Stimulated activated CD4-positive, alpha-beta T cell treated with anti-CD3 and anti-CD28 coated beads, Interleukin-4, amount 100 ng/mL, for 4 hours (primary cell): ENCODE measurements around the gene SCGB1A1.
A peak's percentile ranks its signal among the peaks of the same experiment; 100 is the strongest.

ENCODE experiments used
- DNase-seq, 2 experiments: peaks; one replicate each; pipeline ENCODE4 v3.0.0-alpha.2; 2020

Gene SCGB1A1

DNA sequence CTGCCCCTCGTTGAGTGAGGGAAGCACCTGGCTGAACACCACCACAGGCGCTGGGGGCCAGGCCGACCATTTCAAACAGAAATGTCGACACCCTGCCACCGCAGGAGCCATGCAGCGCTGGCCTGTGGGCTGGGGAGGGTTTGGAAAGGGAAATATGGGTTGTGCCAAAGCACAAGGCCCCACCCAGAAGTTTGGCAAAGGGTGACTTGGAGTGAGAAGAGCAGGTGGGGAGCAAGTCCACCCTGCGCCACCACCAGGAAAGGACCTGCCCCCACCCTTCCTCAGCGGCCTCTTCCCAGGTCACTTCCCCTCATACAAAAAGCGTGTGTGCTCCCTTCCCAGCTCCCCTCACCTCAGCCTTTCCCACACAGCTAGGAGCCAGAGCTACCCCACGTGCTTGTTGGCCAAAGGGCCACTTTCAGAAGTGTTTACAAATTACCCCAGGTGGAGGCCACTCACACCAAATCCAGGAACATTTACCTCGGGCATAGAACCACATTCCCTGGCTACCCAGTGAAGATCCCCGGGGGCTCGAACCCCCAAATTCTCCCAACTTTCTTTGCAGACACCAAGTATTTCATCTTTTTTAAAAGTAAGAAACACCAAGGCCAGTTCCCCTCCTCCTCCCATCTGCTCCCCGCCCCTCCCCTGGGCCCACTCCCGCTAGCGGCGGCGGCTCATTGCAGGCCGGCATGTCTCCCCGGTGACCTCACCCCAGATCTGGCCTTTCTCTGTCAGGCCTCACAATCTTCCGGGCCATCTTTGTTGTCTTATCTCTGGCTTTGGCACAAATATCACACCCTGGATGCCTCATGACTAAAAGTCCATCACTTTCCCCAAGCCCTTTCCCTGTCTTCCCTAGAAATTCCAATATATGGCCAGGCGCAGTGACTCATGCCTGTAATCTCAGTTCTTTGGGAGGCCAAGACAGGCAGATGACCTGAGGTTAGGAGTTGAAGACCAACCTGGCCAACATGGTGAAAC, 20.5 kb upstream of the SCGB1A1 start:
- DNase-seq, result no peak

DNA sequence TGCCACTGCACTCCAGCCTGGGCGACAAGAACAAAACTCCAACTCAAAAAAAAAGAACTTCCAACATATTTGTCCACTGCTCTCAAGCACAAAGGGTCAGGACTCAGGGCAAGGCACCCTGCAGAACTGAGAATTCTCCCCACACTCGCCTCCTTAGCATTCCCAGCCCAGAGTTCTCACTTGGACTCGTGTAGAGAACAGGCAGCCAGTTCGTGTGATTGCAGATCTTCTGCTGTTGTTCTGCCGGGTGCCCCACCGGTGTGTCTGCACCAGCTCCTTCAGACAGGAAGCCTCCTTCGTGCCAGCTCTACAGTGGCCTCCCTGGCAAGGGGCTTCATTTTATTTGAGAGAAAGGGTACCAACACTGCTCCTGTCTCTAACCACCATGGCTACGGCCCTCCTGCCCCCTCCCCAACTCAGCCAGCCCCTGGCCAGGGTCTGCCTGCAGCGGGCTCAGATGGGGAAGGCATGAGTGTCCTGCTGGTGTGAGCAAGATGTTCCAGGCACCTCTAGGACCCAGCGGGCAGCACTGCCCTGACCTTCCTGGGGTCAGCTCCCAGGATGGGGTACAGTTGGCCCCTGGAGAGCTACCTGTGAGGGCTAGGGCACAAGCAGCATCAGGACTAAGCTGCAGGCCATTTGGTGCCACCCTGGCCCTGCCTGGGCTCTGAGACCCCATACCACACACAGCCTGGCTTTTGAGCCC, 19.5 kb upstream of the SCGB1A1 start:
- no peak for DNase-seq

DNA sequence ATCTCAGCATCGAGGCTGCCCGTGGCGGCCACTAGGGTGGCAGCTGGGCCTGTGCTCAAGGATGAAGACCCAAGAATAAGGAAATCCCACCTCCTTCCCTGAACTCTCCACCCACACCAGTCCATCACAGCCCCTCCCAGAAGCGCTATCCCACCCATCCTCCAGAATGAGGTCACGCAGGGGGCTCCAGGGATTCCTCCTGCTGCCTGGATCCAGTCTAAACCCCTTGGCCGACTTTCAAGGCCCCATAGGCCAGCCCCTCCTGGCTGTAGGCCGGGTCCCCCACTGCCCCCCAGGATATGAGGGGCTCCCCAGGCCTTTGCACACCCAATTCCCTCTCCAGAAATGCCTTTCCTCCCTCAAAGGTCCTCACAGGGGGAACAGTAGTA, 19.0 kb upstream of the SCGB1A1 start:
- DNase-seq, result no peak

DNA sequence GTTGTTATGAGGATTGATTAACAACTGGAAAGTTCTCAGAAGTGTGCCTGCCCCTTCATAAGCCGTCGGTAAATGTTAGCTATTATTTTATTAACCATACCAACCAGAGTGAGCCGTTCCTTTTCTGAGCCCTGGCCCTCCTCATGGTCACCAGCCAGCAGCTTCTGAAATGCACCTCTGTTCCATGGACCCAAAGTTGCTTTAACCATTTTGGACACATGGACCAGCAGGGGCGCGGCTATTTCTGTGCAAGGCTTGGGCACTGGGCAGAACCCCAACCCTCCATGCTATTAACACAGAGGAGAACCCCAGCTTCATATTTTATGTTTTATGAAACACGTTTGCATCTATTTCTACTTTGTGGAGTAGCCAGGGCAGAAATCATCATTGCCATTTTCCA, 18.6 kb upstream of the SCGB1A1 start:
- no peak for DNase-seq

DNA sequence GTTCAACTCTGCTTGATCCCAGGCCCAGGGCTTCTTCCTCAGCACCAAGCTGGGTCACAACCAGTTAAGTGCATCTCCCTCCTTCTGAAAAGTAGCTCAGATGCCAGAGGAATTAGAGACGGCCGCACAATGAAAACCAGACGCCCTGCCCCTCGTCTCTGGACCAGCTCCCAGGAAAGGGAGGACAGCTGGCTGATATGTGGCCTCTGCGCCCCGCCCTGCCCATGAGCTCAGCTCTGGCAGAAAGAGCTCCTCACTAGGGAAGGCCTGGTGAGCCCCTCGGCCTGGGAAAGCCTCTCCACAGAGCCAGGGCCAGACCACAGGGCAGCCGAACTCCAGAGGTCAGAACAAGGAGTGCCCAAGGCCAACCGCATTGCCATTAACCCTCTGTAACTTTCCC, 18.1 kb upstream of the SCGB1A1 start:
- no peak for DNase-seq

DNA sequence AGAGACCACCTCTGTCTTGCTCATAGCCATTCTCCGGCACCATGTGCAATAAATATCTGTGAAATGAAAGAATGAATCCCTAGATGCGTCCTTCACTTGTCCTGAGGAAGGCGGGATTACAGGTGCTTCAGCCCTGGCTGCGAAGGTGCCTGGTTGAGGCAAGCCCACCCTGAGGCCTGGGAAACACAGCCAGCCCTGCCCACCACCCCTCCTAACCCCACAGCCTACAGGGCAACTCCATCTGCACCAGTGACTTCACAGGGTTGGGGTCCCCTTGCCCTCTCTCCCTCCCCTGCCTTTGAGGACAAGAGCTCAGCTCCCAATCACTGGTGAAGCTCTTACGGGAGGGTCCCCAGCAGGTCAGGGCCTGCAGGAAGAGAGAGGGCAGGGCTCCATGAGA, 17.5 kb upstream of the SCGB1A1 start:
- DNase-seq, result no peak

DNA sequence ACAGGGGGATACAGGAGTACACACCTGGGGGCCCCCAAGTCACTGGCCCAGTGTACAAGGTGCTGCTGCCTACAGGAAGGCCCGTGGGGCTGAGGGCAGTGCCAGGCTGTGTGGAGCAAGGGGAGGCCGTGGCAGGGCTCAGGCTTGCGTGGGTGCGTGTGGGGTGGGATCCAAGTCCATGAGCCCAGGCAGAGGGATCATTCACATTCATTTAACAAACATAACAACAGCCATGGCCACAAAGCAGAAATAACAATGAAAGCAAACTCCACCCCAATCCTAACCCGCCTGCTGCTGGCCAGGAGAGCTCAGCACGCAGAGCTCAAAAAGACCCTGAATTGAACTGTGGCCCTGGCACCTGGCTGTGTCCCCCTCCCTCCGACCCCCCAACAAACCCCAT, 17.0 kb upstream of the SCGB1A1 start:
- no peak for DNase-seq

DNA sequence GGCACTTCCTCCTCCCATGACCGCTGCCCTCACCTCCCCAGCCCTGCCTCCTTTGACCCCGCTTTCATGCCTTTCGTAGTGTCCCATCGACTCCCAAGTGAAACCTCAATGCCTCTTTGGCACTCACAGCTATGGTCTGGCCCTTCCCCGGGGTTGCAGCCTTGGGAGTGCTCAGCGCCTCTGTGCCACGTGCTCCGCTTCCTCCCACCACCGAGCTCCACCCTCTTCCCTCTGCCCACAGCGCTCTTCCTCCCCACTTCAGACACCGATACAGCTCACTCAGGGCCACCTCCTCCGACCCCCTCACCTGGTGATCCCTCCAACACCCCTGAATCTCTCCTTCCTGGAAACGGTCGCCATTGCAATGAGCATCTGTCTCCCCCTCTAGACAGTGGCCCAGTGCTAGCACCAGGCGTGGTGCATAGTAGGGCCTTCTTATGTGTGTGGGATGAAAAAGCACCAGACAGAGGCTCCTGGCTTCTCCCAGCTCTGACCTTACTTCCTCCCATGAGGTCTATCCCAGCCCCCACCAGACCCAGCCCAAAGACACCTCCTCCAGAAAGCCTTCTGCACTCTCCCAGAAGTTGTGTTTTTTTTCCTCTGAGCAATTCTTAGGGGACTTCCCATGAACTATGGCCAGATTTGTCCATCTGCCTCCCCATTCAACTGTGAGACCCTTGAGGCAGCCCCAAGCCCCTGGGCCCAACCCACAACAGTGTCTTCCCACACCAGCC, 16.4 kb upstream of the SCGB1A1 start:
- peak; percentile 51 to 69 for DNase-seq

DNA sequence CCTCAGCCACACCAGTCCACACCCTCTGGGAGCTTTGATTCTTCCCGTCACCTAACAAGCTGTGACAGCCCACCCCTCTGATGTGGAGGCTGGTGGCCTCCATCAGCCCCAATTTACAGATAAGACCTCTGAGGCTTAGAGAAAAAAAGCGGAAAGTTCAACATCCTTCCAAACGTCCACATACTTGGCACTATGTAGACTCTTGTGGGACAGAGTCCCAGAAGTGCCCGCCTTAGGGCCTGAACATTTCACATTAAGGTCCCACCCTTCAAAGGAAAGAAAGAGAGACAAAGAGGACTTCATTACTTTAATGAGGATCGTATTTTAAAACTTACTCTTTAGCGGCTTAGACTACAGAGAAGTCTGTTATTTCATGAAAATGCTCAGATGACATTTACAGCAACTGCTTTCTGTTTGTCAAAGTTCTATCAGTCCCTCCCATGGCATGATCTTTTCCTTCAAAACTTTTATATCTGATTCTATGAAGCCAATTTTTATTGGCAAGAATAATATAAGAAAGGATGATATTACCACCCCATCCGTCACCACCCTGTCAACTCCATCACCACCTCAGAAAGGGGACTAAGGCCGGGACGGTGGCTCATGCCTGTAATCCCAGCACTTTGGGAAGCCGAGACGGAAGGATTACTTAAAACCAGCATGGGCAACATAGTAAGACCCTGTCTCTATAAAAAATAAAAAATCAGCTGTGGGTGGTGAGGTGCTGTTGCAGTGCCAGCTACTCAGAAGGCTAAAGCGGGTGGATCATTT, 15.7 kb upstream of the SCGB1A1 start:
- no peak for DNase-seq

DNA sequence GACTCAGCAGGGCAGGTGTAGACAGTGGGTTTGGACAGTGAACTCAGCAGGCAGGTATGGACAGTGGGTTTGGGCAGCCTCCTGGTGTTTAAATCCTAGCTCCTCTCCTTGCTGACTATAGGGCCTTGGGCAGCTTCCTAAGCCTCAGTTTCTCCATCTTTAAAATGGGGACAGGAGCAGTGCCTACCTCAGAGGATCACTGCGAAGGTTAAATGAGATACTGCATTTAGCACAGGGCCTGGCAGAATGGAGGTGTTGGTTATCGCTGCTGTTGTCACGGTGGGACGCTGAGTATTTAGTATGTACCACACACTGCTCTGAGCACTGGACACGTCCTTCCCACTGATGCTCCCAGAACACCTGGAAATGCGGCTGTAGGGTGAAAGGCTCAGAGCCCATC, 14.4 kb upstream of the SCGB1A1 start:
- DNase-seq, result no peak

DNA sequence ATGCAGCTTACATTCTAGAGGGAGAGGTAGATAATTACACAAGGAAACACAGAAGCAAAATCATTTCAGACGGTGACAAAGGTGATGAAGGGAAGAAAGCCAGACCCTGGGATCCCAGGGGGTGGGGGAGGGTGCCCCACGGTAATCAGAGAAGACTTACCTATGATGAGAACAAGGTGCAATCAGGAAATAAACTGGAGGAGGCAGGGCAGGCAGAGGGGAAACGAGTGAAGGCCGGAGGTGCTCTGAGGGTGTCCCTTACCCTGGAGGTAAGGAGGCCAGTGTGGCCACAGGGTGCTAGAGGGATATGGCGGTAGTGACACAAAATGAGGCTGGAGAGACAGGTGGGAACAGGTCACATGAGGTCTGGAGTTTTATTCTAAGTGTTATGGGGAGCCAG, 13.9 kb upstream of the SCGB1A1 start:
- no peak for DNase-seq

DNA sequence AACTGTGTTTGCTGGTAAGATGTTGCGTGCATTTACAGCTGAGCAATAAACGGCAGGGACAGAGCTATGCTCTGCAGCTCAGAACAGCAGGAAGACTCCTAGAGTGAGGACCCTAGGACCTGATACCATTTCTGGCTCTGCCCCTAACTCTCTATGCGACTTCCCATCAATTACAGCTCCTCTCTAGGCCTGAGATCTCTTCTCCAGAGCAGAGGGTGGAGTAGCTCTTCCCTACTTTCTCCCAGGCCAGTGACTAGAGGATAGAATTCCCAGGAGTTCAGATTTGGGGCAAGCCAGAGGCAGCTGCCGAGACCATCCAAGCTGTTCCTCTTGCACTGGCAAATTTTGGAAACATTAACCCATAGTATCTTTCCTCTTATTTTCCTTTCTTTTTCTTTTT, 12.8 kb upstream of the SCGB1A1 start:
- no peak for DNase-seq

DNA sequence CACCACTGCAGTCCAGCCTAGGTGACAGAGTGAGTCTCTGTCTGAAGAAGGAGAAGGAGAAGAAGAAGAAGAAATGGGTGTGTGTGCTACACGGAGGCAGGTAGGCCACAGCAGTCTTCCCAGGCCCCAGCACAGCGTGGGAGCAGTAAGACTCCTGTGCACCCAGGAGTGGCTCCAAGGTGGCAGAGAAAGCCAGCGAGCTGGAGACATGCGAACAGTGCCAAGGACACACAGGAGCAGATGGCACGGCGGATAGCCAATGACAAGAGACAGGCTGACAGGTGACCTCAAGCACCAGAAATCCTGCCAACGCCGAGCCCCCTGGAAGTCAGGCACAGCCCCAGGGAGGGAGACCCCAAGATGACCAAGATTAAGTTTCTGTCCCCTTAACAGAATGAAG, 9.0 kb upstream of the SCGB1A1 start:
- no peak for DNase-seq

DNA sequence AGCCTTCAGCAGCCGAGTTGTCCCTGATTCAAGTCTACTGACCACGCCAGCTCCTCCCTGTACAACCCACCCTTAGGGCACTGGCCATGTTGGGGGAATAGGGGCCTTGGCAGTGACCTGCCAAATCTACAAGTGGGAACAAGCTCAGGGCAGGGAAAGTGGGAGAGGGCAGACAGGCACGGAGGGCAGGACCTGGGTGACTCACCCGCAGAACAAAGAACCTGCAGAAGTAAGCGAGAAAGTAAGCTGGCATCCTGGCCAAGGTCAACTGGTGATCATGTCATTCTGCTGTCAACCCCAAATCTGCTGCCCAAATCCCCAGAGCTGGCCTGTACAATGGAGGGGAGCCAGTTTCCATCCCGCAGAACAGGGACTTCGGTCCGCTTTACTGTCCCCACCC, 7.9 kb upstream of the SCGB1A1 start:
- DNase-seq, result no peak

DNA sequence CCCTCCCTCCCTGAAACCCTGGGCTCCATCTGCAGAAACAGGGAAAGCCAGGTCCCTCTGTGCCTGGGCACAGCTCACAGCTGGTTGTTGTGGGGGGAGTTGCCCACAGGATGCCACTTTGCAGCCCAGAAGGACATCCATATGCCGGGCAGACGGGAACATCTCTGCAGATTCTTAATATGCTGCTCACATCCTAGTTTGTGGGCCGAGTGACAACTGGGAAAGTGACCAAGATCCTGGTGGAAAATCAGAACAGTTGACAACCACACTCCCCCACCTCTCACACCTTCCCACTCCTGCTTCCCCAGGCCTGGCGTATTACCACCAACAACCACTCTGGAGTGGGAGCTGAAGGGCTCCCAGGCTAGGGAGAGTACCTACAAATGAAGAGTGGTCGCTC, 7.3 kb upstream of the SCGB1A1 start:
- no peak for DNase-seq

DNA sequence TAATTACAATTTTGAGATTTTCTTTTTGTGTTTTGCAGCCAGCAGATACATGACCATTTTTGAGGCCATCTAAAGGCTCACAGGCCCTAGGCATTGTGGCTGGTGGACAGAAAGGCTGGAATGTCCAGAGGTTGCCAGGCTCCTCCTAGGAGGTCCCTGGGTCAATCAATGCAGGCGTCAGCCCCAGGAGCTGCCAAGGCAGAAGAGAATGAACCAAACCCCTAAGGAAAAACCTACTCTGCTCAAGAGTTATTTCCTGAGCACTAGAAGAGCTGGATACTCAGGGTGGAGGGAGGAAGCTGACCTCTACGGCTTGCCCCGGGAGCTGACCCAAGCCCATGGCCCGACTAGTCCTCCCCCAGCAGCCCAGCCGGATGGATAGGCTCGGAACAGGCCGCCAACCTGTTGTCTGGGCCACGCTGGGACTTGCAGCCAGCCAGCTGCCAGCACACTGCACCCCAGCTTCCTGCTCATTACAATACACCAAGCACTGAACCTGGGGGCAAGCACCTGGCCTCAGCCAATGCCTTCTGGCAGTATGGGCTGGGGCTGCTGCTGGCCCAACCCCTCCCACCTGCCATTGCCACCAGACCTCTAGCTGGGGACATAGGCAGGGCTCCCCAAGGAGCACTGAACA, 5.7 kb upstream of the SCGB1A1 start:
- no peak for DNase-seq

DNA sequence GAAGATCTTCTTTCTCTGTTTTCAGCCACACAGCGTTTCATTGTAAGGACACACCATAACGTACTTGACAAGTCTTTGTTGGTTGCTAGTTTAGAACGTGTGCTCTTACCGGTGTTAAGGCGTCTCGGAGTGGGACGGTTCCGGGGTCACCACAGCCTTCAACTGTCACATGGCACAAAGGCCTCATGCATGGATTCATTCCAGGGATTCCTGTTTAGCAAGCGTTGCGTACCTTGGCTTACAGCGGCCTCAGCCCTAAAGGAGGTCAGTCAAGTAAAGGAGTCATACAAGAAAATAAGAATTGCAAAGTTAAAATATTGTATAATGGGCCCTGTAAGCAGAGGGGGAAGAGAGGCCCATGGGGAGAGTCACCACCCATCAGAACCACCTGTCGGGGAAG, 2.2 kb upstream of the SCGB1A1 start:
- DNase-seq, result no peak

DNA sequence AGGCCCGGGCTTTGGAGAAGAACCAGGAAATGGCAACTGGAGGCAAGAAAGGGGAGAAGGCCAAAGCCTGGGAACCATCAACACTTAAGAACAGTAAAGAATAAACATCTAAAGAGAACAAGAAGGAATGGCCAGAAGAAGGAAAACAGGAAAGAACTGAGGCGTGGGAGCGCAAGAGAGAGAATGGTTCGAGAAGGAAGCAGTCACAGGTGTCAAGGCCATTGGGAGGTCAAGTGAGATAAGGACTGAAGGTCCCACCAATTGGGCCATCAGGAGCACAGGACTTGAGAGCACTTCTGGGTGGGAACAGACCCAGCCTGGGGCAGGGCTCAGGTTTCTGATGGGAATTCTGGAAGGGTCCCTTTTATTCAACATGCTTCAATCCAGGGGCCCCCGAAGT, 697 bp upstream of the SCGB1A1 start:
- DNase-seq, result no peak

DNA sequence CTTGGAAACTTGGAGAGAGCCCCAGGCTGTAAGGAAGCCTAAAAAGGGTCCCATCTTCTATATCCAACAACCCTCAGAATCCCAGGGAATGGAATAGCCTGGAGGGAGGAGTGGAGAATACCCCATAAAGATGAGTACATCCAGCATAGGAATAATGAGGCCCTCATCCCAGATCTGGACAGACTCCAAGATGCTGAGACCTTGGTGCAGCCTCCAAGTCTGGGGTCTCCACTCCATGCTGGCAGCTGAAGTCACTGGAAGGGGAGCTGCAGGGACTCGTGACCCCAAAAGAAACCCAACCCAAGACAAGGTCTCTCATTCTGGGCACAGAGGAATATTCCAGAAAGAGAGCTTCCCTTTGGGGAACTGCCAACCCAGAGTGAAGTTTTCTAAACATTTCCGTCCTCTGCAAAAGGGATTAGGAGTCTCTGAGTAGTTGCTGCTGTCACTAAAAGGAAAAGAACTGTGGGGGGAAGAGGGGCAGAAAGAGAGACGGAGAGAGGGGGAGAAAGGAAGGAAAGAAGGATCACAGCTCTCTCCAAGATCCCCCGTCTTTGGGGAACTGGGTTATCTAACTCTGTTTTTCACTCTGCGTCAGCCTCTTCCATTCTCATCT, 589 bp downstream of the SCGB1A1 start:
- no peak for DNase-seq

DNA sequence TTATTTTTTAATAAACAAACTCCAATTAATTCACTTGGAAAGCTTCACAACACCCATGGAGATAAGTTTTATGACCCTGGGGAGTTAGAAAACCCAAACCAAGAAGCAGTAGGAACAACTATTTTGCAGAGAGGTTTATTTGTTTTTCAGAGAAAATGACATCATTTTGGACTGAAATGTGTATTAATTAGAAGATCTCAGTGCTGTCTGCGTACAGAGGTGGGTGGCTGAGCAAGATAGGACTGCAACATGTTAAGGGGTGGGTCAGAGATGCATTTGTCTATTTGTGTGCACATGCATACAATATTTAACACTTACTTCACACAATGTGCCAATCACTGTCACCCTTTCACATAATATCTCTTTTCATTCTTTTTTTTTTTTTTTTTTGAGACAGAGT, 1.1 kb downstream of the SCGB1A1 start:
- no peak for DNase-seq

DNA sequence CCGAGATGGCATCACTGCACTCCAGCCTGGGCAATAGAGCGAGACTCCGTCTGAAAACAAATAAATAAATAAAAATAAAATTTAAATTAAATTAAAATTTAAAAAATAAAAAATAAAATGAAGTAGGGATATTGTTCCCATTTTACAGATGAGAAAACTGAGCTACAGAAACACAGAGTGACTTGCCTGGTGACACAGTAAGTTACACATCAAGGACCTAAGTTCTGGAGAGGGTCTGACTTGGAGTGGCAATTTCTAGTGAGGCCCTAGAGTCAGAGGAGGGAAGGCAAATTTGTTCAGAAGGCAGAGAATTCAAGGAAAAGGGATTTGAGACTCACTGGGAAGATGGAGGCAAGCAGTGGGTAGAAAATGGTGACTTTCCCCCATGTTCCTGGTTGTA, 2.0 kb downstream of the SCGB1A1 start:
- no peak for DNase-seq

DNA sequence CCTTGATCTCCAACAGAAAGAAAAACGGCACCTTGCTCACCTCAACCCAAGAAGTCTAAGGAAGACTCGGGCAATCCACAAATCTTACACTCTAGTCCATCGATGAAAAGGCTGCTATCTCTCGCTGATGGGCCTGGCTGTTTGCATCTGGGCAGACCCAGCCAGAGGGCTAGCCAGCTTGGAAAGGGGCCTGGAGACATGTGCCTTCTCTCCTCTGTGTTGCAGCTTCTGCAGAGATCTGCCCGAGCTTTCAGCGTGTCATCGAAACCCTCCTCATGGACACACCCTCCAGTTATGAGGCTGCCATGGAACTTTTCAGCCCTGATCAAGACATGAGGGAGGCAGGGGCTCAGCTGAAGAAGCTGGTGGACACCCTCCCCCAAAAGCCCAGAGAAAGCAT, 3.2 kb downstream of the SCGB1A1 start:
- DNase-seq, result no peak
